Fibroblast of skin of right biceps (primary cell): ENCODE results near the gene EARS2.
"Not testable (repeated sequence)": the region's sequence is repeated elsewhere in the genome, so short reads cannot be mapped to it uniquely, and the experiment has no call there.

Experiments used
- DNase-seq: peaks from one replicate; pipeline ENCODE4 v3.0.0-alpha.2; 2013

The EARS2 gene

GRCh38 chr16:23504453-23505179, 52.5 kb downstream of the EARS2 start:
- peak; percentile 93 for DNase-seq

DNA sequence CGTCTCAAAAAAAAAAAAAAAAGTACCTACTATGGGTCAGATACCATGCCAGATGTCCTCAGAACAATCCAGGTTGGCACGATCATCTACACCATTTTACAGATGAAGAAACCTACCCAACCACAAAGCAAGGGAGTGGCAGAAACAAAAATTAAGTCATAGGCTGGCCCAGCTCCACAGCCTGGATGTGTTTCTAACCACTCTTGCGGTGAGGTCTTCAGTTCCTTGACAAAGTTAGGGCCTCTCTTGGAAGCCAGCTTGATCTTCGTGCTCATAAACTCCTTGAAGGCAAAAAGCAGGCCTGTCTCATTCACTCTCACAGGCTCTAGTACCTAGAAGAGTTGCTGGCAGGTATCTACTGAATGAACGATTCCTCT, 53.1 kb downstream of the EARS2 start:
- DNase-seq = peak; percentile 51

GRCh38 chr16:23502466-23502865, 54.7 kb downstream of the EARS2 start:
- DNase-seq = no peak

DNA sequence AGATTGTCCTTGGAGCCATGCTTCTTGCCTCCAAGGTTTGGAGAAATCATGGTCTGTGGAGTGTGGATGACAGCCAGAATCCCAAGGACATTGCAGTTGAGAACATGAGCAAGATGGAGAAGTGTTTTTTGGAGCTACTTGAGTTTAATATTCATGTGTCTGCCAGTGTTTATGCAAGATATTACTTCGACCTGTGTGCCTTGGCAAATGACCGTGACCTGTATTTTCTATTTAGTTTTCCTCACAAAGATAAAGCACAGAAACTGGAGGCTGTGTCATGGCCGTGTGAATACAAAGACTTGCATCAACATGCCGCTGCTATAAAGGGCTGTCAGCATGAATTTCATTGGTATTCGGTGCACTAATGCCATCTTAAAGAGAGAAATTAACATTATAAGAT, 55.9 kb downstream of the EARS2 start:
- no peak for DNase-seq

- DNase-seq = no peak
Observed at GRCh38 chr16:23500862-23501225, 56.3 kb downstream of the EARS2 start.

GRCh38 chr16:23500212-23500861, 56.8 kb downstream of the EARS2 start:
- no peak for DNase-seq

DNA sequence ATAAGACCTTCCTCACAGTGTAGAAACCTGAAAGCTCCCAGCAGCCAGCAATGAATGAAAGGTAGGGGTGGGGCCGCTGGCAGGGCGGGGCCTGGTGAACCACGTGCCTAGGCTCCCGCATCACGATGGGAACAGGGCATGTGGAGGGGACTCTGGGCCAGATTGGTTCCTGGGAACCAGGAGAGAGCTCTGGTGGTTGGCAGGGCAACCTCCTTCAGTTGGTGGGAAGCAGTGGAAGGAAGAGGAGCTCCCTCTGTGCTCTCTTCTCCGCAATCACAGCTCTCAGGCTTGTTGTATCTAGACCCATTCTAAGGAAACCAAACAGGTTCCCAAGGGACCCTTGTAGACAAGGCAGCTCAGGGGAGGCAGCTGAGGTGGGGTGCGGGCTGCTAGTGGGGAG, 57.3 kb downstream of the EARS2 start:
- no peak for DNase-seq

DNA sequence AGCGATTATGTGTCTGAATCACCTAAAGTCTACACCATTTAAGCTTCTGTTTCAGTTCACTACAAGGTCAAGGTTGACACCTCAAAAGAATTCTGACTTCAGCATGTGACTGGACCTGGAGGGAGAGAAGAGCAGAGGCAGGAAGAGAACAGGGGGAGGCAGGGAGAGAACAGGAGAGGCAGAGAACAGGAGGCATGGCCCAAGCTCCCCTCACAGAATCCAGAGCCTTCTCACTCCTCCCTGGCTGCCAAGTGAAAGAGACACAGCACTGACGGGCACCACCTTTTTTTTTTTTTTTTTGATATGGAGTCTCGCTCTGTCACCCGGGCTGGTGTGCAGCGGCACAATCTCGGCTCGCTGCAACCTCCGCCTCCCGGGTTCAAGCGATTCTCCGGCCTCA, 58.3 kb downstream of the EARS2 start:
- DNase-seq = no peak

DNA sequence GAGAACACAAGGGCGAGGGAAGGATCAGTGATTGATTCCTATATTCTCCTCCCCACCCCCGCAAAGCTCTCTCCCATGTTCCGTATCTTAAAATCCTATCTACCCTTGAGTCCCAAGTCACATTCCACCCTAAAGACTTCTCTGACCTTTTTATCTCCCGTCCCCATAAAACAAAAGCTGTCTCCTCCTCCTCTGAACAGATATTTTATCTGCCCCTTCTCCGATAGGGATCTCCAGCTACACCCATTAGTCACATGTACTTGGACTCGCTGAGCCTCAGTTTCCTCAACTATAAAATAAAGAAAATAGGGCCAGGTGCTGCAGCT, 59.6 kb downstream of the EARS2 start:
- DNase-seq = no peak

GRCh38 chr16:23496821-23497542, 60.2 kb downstream of the EARS2 start:
- DNase-seq = peak; percentile 24

GRCh38 chr16:23495671-23496070, 61.5 kb downstream of the EARS2 start:
- DNase-seq = no peak

DNA sequence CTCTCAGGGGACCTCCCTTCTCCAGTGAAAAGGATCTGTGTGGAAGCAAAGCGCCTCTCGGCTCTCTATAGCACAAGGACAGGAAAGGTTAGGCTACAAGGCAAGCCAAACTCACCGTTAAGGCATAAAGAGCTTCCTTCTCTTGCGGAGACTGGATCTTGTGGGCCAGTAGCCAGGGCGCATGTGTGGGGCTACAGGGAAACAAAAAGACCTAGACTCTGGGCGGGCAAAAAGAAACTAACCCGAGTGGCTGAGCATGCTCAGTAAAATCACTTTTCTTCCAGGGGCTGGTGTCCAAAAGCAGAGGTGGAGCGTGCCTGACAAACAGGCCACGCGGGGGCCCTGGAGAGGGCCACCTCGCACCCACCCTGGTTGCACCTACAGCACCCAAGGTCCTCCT, 63.0 kb downstream of the EARS2 start:
- no peak for DNase-seq

- peak; percentile 65 for DNase-seq
Observed at GRCh38 chr16:23491490-23492391, 65.4 kb downstream of the EARS2 start.

GRCh38 chr16:23486480-23486879, 70.7 kb downstream of the EARS2 start:
- no peak for DNase-seq

DNA sequence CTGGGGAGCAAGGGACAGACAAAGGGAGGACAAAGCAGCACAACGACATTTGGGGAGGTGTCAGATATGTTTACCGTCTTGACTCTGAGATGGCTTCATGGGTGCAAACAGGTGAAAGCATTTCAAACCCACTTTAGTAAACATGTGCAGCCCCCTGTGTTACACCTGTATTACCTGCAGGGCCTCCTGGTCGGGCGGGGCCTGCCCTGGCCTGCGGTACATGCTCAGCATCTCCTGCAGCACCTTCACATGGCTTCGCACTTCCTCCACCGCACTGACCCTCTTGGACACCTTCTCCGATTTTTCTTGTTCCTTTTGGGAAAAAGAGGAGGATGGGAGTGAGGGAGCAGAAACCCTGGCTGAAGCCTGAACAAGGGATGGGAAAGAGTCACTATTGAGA, 71.3 kb downstream of the EARS2 start:
- DNase-seq = no peak

DNA sequence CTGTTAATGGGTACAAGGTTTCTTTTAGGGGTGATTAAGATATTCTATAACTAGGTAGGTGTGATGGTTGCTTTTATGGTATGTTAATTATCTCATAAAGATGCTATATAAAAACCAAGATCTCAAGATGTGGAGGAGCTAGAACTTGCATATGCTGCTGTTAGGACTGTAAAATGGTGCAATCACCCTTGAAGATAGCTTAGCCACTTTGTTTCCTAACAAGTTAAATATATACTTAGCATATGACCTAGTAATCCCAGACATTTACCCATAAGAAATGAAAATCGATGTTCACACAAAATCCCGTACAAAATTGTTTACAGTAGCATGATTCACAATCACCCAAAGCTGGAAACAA, 71.9 kb downstream of the EARS2 start:
- no peak for DNase-seq

DNA sequence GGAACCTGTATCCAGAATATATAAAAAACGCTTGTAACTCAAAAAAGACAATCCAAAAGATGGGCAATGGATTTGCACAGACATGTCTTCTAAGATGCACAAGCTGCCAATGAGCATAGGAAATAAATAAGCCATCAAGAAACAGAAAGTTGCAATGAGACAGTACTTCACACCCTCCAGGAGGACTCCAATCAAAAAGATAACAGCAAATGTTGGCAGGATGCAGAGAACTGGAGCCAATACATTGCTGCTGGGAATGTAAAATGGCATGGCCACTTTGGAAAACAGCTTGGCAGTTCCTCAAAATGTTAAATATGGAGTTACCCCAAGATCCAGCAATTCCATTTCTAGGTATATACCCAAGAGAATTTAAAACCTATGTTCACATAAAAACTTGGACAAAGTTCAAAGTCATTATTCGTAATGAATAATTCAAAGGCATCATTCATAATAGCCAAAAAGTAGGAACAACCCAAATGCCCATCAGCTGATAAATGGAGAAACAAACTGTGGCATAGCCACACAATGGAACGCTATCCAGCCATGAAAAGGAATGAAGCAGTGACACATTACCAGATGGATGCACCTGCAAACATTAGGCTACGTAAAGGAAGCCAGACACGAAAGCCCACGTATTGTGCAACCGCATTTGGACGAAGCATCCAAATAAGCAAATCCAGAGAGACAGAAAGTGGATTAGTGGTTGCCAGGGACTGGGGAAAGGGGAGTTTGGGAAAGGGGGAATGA, 72.5 kb downstream of the EARS2 start:
- no peak for DNase-seq

GRCh38 chr16:23483492-23483891, 73.7 kb downstream of the EARS2 start:
- DNase-seq = not testable (repeated sequence)

- DNase-seq = no peak
Observed at GRCh38 chr16:23482778-23483177, 74.4 kb downstream of the EARS2 start.

DNA sequence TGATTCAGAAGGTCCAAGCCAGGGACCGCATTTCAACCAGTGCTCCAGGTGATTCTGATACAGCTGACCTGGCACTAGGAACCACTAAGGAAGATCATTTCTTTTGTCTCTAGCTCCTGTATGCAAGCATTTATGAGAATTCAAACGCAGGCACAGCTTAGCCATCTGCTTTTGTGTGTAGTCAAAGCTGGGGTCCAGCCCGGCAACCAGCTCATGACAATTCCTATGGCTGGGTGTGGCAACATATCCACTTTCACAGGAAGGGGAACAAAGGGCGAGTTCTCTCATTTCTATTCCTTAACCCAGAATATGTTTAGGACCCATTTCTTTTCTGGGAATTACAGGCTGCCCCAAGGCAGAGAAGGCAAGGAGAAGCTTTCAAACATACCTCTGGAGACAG, 76.9 kb downstream of the EARS2 start:
- no peak for DNase-seq

DNA sequence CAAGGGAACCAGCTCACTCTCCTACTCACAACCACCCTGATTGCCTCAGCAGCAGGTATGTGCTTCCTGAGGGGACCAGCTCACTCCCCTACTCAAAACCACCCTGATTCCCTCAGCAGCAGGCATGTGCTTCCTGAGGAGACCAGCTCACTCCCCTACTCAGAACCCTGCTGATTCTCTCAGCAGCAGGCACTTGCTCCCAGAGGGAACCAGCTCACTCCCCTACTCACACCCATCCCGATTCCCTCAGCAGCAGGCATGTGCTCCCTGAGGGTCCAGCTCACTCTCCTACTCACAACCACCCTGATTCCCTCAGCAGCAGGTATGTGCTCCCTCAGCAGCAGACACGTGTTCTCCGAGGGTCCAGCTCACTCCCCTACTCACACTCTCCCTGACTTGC, 78.0 kb downstream of the EARS2 start:
- DNase-seq = no peak

DNA sequence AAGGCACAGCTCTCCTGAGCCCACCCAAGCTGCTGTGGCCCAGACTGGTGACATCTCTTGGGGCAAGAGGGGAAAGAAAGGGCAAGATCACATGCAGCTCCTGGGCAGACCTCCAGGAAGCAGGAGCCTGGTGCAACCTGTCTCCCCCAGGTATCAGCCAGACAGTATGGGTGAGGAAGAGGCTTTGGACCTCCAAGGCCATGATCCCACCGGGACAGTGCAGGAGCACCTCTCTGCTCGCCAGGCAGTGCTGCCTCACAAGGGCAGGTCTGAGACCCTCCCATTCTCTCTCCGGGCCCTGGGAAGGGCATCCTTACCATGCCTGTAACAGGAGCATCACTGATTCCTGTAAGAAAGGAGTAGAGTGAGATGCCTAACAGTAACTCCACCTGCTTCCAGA, 78.6 kb downstream of the EARS2 start:
- DNase-seq = no peak

DNA sequence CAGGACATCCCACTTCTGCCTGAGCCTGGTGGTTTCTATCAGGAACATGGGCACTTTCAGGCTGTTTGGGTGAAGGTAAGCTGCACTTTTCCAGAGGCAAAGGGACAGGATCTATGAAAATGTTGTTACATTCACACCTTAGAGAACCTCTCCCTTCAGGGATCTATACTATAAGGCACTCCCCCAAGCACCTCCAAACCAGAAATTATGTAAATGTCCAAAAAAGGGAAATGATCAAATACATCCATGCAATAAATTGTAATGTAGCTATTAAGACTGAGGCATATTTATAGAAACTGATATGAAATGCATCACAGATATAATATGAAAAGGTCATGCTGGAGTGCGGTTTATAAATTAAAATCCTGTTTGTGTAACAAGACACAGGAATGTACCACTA, 80.9 kb downstream of the EARS2 start:
- DNase-seq = no peak
